HG03439 (cell line): ENCODE measurements around the gene SEMA3B.
"Not testable (repeated sequence)": the region's sequence is repeated elsewhere in the genome, so short reads cannot be mapped to it uniquely, and the experiment has no call there.

Experiments
- ATAC-seq: cut with Tn5 transposase; IDR thresholded peaks from one replicate; pipeline ENCODE4 v1.9.1; 2021; ENCODE audit warnings: mild to moderate bottlenecking, moderate library complexity; ENCODE audit not compliant: unreplicated experiment

Gene SEMA3B

DNA sequence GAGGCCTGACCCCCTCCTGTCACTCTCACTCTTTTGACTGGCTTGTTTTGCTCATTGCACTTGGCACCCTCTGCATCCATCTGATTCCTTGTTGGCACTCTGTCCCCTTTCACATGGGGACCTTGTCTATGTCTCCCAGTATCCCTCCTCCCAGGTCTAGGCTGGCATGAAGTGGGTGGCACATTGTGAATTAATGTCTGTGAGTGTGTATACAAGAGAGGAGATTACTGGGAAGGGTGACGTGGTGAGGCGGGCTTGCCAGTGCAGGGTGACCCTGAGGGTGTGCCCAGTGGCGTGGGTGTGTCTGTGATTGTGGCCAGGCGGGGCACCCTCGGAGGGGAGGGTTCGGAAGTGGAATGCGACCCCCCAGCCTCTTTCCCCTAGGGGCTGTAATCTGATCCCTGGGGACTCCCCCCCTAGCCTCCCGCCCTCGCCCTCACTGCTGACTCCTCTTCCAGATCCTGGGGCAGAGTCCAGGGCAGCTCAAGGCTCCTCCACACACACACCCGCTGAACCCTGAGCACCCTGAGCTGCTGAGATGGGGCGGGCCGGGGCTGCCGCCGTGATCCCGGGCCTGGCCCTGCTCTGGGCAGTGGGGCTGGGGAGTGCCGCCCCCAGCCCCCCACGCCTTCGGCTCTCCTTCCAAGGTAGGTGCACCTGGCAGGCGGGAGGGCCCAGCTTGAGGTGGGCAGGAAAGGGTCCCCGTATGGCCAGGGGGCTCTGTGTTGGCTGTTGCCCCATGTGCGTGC lies at the start of gene SEMA3B:
Gene SEMA3B, plus strand, starts transcription at position 445 of the 749 bp plus-strand sequence. Its CDS starts 94 bp downstream, at position 539.
- no peak for ATAC-seq

DNA sequence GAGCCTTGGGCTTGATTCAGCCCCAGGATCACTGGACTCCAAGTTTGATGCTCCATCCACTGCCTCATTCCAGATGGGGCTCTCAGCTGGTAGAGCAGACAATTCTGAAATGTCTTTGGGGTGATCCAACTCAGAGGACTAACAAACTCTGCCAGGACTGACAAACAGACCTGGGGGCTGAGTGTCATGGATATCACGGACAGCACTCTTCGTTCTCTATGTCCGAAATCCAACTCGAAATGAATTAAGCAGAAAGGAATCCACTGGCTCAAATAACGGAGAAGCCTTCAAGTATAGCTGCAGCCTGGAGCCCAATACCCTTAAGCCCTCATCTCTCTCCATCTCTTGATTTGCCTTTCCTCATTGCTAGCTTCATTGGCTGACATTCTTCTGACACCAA lies 49.7 kb upstream of the SEMA3B start:
- ATAC-seq: no peak

DNA sequence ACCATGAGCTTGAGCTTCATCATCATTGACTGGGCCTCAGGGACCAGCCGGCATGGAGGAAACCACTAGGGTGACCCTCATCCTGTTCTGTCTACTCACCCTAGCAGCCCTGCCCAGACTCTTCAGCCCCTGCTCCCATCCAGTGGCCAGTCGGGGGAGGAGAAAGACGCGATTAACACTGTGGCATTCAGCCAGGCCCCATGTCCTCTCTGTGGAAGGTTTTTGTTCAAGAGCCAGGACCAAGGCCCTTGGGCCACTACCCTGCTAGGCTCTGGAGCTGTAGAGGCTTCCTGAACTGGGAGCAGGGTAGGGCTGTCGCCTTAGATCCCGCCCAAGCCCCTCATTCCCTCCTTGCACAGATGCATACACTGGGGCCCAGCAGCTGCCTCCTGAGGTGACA lies 48.8 kb upstream of the SEMA3B start:
- ATAC-seq: no peak

DNA sequence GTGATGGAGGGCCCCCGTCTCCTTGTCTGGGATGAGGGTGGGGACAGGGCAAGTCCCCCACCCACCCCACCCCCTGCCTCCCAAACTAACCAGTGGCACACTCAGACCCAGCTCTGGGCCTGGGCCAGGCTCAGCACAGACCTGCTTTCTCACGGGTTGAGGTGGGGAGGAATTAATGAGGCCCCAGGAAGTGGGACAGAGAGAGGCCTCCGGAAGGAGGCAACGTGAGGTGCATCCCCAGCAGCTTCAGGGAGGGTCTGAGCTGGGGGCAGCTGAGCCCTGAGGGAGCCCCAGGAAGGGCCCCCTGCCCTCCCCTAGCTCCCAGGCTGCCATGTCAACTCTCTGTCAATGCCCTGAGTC lies 47.9 kb upstream of the SEMA3B start:
- ATAC-seq: no peak

DNA sequence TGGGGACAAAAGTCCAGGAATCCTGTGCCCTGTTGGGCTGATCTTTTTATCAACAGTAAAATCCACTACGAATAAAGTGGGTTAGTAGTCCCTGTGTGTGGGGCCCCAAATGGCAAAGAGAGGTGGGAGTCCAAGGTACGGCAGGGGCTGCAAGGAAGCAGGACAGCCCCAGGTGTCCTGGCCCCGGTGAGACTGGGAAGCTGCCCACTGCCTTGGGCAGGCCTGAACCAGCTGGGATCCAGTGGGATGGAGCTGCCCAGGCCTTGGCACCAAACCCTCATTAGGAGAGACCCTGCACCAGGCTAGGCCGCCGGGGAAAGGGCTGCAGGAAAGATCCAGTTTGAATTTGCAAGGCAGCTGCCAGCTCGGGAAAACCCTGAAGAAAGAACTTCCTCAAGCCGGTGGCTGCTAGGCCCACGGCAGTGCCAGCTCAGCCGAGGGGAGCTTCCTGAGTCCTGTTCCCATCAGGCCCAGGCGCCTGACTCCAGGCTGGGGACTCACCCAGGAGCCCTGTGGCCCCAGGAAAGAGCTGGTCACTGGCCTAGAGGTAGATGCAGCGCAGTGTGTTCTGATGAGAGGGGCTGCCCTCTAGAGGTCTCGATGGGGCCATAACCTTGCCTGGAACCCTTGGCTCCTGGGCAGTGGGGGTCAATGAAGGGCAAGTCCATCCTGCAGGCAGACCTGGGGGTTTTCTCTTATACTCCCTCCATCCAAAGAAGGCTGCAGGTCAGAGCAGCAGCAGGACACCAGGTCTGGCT lies 47.4 kb upstream of the SEMA3B start:
- no peak for ATAC-seq

DNA sequence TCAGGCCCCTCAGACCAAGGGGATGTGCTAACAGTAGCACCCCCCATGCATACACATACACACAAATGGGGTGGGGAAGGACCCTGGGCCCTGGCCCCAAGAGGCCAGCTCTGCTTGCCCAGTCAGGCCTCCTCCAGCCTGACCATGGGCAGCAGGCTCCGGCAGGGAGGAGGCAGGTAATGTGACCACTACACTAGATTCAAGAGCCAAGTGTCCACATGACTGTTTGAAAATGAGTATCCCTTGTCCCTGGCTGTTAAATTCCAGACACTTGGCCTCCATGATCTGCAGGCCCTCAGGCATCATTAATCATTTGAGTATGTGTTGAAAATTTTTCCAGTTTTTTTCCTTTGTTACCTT lies 46.8 kb upstream of the SEMA3B start:
- ATAC-seq: no peak

DNA sequence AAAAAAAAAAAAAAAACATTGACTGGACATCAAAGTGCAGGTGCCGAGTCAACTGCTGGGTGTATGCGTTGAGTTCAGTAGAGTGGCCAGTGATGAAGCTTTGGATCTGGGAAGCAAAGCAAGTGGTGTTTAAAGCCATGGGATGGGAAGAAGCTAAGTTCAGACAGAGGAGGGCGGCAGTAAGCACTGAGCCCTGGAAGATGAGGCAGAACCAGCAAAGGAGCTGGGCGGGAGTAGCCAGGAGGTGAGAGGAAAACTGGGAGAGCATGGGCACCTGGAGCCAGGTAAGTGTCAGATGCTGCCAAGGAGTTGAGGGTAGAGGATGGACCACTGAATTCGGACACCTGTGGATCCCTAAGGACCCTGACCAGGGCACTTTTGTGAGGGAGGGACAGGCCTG lies 44.3 kb upstream of the SEMA3B start:
- no peak for ATAC-seq

DNA sequence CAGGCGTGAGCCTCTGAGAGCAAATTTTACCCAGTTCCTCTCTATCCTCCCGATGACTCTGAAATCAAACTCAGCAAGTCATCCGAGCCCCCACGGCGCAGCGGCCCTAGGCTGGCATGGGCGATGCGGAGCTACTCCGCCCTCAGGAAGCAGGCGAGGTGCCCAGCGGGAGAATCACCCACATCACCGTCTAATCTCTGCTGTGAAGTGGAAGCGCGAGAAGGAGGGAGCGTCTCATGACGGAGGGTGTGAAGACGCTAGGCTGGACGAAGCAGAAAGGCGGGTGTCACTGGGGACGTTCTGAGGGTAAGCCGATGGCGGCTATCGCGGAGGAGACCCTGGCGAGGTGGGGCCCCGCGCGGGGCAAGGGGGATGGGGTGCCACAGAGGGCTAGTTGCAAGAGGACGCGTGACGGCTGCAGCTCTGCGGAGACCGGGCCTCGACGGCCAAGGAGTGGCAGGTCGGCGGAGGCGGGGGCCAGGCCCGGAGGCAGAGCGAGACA lies 42.0 kb upstream of the SEMA3B start:
- ATAC-seq: peak; percentile 1

DNA sequence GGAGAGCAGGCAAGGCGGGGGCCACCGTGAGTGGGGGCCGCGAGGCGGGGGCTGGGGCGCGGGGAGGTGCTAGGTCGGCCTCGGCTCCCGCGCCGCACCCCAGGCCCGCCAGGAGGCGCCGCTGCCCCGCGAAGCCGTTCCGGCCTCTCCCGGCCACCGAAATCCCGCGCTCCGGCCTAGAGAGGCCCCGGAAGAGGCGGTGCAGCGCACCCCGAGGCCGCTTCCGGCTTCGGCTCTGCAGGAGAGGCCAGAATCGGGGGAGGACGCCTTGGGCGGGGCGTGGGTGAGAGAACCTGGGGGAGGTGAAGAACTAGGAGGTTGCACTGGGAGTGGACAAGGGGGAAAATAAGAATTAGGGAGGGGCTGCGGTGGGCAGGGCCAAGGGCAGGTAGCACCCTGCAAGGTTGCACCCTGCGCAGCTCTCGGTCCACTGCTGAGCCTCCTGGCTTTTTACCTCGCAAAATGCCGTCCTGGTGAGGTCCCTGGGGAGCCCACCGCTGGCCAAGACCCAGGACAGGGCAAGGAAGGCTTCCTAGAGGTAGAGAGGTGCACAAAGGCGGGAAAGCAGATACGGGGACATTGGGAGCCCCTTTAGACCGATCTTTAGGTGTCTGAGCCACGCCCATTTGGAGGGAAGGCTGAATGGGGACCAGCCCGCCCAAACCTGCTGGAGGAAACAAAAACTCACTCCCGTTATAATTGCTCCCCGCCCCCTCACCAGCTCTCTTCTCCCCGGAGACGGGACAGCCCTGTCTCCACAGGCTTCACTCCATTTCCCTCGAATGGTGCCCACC lies 41.4 kb upstream of the SEMA3B start:
- peak; percentile 83 for ATAC-seq

DNA sequence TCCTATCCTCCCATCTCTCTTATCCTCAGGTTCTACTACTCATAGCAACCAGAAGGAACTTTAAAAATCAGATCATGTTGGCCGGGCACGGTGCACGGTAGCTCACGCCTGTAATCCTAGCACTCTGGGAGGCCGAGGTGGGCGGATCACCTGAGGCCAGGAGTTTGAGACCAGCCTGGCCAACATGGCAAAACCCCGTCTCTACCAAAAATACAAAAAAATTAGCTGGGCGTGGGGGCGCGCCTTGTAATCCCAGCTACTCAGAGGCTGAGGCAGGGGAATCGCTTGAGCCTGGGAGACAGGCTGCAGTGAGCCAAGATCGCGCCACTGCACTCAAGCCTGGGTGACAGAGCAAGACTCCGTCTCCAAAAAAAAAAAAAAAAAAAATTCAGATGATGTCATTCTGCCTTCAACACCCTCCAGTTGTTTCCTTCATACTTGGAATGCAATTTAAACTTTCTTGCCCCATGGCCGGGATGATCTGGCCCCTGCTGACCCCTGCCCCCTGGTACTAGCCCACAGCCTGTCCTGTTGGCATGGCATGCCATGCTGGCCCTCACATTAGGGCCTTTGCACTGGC lies 40.7 kb upstream of the SEMA3B start:
- not testable (repeated sequence) for ATAC-seq

DNA sequence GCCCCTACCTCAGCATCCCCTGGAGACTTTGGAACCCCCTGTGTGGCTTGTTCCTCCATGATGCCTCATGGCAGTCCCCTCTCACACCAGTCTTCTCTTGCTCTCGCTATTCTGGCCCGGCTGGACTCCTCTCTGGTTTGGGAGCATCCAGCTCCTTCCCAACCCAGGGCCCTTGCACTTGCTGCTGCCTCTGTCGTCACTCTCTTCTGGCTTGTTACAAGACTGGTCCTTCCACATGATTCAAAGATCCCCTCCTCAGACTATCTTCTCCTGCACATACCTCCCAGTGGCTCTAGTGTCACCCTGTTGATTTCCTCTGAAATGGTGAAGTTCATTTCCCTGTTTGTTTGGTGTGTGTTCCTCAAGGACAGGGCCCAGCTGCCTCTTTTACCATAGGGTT lies 39.5 kb upstream of the SEMA3B start:
- no peak for ATAC-seq

DNA sequence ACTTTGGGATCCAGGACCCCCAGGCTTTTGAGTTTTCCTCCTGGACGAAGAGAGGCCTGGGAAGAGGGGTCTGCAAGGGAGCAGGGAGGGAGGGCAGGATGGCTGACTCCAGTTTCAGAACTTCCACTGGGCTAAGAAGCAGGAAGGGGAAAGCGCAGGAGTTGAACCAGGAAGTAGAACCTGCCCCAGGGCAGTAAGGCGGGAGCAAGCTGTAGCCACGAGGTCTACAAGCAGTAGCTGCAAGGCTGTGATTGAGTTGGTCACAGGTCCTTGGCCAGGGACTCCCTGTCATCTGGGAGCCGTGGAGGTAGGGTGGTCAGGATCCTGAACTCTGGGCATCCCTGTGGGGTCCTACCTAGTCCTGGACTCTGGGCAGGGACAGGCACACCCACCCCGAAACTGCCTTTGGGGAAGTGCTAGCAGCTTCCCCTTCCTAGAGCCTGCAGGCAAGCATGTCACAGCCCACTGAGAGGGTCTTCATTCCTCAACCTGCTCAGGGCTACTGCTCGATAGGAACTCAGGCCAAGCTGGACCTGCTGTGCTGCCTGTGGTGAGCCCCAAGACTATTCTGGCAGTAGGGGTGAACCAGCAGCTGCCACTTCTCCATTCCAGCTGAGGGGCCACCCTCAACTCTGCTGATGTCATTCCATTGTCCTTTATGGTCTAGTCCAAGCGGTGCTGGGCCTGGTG lies 38.7 kb upstream of the SEMA3B start:
- ATAC-seq: no peak

DNA sequence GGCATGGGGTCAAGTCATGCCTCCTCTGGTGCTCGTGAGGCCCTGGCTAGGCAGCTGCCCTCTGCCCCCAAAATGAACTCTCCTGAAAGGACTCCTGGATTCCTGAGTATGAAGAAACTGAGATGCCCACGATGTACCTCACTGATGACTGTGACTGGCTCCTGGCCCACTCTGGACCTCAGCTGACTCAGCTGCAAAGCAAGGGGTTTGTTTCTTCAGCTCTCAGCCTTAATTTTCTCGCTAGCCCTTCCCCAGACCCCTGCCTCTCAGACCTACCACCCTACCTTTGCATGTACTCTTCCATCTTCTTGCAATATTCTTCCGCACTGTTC lies 38.2 kb upstream of the SEMA3B start:
- no peak for ATAC-seq

DNA sequence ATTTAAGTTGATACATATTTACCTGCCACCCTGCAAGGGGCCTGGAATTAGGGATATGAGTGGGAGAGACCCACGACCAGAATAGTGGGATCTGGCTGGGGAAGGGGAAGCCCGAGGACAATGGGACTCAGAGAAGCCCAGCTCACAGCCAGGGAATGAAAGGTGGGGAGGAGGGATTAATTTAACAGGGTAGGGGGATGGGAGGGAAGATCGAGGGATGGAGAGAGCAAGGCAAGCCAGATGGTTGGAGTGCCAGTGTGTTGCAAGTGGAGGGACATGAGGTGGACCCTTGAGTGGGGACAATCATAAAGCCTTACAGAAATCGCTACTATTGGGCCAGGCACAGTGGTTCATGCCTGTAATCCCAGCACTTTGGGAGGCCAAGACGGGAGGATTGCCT lies 37.4 kb upstream of the SEMA3B start:
- no peak for ATAC-seq

DNA sequence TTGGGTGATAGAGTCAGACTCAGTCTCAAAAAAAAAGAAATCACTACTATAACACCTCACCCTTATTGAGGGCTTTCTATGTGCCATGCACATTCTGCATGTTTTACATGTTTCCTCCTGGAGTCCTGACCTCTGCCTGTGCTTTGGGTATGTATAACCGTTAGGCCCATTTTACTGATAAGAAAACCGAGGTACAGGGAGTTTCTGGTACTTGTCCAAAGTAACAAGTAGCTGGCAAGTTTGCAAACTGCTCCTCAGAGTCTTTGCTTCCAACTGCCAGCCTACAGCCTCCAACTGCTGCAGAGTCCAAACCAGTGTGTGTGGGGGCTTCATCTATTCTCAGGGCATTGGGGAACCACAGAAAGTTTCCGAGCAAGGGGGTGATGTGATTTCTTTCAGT lies 36.6 kb upstream of the SEMA3B start:
- ATAC-seq: no peak

DNA sequence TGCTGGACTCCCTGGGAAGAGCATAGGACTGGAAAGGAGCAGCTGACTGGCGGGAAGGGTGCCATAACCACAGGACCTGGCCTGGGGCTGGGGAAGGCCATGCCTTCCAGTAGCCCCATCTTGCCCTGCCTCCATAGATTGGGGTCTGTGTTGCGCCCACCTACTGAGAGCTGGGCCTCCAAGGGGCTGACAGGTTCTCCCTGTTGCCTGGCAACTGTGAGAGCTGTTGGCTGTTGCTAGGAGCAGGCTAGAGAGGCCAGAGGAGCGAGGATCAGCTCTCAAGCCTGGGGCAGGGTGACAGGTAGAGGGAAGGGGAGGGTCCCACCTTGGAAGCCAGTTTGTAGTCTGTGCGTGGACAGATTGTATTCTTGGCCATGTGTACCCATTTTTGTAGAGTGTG lies 35.8 kb upstream of the SEMA3B start:
- ATAC-seq: no peak

DNA sequence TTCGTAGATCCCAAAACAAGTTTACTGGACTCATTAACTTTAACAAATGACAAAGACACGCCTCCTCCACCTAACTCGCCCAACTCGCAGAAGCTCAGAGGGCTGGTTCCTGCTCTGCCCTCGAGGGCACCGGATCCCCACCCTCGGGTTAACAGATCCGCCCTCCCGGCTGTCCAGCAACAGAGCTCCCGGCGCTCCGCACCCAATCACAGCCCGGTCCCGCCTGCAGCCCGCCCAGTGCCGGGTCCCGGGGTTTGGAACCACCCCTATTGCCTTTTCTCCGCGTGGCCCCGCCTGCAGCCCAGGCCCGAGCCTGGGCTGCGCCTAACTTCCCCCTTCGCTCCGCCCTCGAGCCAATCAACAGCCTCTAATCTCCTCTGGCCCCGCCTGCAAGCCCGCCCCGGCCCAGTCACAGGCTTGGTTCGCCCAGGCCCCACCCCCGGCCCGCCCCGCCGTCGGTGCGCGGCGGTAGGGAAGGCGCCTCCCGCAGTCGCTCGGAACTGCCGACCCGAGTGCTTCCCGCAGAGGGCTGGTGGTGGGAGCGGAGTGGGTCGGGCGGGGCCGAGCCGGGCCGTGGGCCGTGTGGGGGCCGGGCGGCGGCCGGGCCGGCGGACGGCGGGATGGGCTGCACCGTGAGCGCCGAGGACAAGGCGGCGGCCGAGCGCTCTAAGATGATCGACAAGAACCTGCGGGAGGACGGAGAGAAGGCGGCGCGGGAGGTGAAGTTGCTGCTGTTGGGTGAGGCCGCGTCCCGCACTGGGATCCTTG lies 33.0 kb upstream of the SEMA3B start, which contains the start of gene GNAI2:
Gene GNAI2, plus strand, starts transcription at position 489 of the 768 bp plus-strand sequence. Its CDS starts 132 bp downstream, at position 621.
- ATAC-seq: peak; percentile 93

DNA sequence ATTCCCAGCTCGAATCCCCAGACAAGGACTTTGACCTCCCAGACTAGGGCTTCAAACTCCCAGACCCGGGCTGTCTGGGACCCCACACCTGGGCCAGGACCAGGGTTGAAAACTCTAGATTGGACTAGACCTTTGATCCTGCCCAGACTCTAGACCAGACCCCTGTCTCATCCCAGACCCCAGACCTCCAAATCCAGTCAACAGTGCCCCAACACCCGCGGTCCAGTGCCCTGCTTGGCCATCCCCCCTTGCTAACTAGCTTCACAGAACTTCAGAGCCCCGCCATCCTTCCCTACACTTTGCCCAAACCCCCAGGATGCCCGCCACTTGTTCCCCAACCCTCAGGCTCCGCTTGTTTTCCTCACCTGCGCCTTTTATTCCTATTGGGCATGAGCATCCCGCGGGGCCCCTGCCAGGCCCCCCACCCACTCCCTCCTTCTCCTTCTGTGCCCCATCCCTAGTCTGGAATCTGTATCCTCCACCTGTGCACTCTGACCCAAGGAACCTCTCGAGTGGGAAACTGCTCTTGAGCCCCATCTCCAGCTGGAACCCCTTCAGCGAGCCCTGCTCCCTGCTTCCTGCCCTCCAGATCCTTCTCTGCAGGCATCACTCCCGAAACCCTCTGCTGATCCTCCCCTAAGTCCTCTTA lies 32.3 kb upstream of the SEMA3B start:
- ATAC-seq: no peak

DNA sequence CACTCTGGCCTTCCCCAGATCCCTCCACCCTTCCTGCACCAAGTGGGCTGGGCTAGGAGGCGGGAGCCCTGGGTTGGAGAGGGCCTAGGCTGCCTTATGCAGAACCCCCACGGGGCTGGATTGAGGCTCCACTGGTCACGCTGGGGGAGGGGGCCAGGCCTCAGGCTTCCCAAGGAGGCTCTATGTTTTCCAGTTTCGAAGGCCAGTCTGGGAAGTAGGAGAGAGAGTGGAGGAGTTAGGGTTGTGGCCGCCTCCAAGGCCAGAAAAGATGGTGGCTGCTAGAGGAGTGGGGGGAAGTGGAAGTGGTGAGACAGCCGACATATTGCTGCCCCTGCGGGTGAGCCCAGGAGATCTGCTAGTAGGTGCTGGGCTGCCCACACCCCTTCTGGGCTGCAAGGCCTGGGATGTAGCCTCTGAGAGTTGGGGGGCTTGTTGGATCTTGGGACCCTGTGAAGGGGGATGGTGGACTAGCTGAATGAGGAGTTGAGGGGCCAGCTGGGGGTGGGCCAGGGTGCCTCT lies 31.8 kb upstream of the SEMA3B start:
- no peak for ATAC-seq
